Ascending aorta (tissue), 2 donors: ENCODE measurements around the gene UMODL1. TPM values are rescaled to one million over a fixed set of nuclear protein-coding genes. Genes with fewer than 3 reads are reported as not detected.
A peak's percentile ranks its signal among the peaks of the same experiment; 100 is the strongest.

ENCODE experiments used
- DNase-seq, 2 donors: peaks; one replicate each; pipeline ENCODE4 v3.0.0-alpha.2; 2019; ENCODE audit warnings: low spot score in 2 of 2
- H3K27ac ChIP-seq, 2 donors: fragments of 200-600 bp; sonication (generic); one replicate each; pipeline ENCODE4 v1.5.1; 2016 to 2017; ENCODE audit warnings: mild to moderate bottlenecking in 1 of 2
- H3K27me3 ChIP-seq: fragments of 200-600 bp; sonication (generic); one replicate; pipeline ENCODE4 v1.5.1; 2017
- H3K36me3 ChIP-seq, 2 donors: fragments of 200-600 bp; sonication (generic); one replicate each; pipeline ENCODE4 v1.5.1; 2016
- H3K4me1 ChIP-seq, 2 donors: fragments of 200-600 bp; sonication (generic); one replicate each; pipeline ENCODE4 v1.5.1; 2016 to 2017; ENCODE audit warnings: mild to moderate bottlenecking in 1 of 2
- H3K4me3 ChIP-seq, 2 donors: fragments of 200-600 bp; sonication (generic); one replicate each; pipeline ENCODE4 v1.5.1; 2016 to 2017; ENCODE audit warnings: mild to moderate bottlenecking in 1 of 2
- H3K9me3 ChIP-seq, 2 donors: fragments of 200-600 bp; sonication (generic); one replicate each; pipeline ENCODE4 v1.5.1; 2016
- CTCF ChIP-seq, 3 experiments: fragments of 200-600 bp in 2 of 3; fragments of 450-650 bp in 1 of 3; sonication (generic) in 2 of 3; IDR thresholded peaks; one replicate each; pipeline ENCODE4 v1.5.1; 2016 to 2019; ENCODE audit warnings: antibody characterized with exemption in 3 of 3, mild to moderate bottlenecking in 1 of 3, moderate library complexity in 1 of 3
- intact Hi-C: fragments of 100-400 bp; cut with DNase I; formaldehyde crosslinking; loops from one replicate; pipeline ENCODE4 v1.15.1; 2023
- total RNA-seq: library from RNA; depleted of rRNA; stranded (reverse); fragments of >200 nt; gene quantifications from one replicate; pipeline ENCODE4 v1.1.0, GENCODE V29; 2016

UMODL1 gene
- total RNA-seq, 1 donor from 2014 or later = not detected

- TF ChIP-seq CTCF (IDR thresholded peaks at IDR 0.05) = no peak
- no peak overlapping the region for H3K4me3 ChIP-seq
- no peak for DNase-seq
- no peaks in the 10 kb centered on the region for H3K27me3 ChIP-seq
- H3K27ac ChIP-seq = peak overlapping the region; percentile 22 to 44
- intact Hi-C loops = no loop called here
- peaks cover 0 to 10% of the 10 kb centered on the region in 2 donors for H3K4me1 ChIP-seq
- H3K9me3 ChIP-seq = no peaks in the 10 kb centered on the region
- no peaks in the 10 kb centered on the region for H3K36me3 ChIP-seq
These were observed 17.5 kb downstream of the UMODL1 start for GRCh38 chr21:42088658-42089057.

- H3K4me1 ChIP-seq = peaks cover 0 to 11% of the 10 kb centered on the region in 2 donors
- peak overlapping the region; percentile 22 to 44 for H3K27ac ChIP-seq
- DNase-seq = no peak
- TF ChIP-seq CTCF (IDR thresholded peaks at IDR 0.05) = no peak
- no peaks in the 10 kb centered on the region for H3K27me3 ChIP-seq
- H3K36me3 ChIP-seq = no peaks in the 10 kb centered on the region
- H3K9me3 ChIP-seq = no peaks in the 10 kb centered on the region
- H3K4me3 ChIP-seq = no peak overlapping the region
- intact Hi-C loops = no loop called here
These were observed 18.0 kb downstream of the UMODL1 start for GRCh38 chr21:42089093-42089631.

- Histone ChIP-seq H3K36me3 (no peaks in the 10 kb centered on the region), H3K27me3 (no peaks in the 10 kb centered on the region), H3K4me1 (peaks cover 4 to 17% of the 10 kb centered on the region in 2 donors), H3K4me3 (no peak overlapping the region), H3K9me3 (no peaks in the 10 kb centered on the region), H3K27ac (peak overlapping the region; percentile 3 to 91)
- intact Hi-C loops = loop anchor here (5.0 to 10.0 kb wide), 4 partner anchors 165 to 925 kb away; partner anchors contain the start of gene BACE2
- no peak for DNase-seq
- TF ChIP-seq CTCF (IDR thresholded peaks at IDR 0.05) = no peak
These were observed 18.7 kb downstream of the UMODL1 start for GRCh38 chr21:42089665-42090310.

- H3K27ac ChIP-seq = peak overlapping the region; percentile 26 to 91
- H3K36me3 ChIP-seq = no peaks in the 10 kb centered on the region
- peaks cover 16 to 30% of the 10 kb centered on the region in 2 donors for H3K4me1 ChIP-seq
- H3K27me3 ChIP-seq = no peaks in the 10 kb centered on the region
- H3K4me3 ChIP-seq = no peak overlapping the region
- no peaks in the 10 kb centered on the region for H3K9me3 ChIP-seq
- intact Hi-C loops = loop anchor here (5.0 to 10.0 kb wide), 4 partner anchors 167 to 927 kb away; partner anchors contain the start of gene BACE2
- DNase-seq = no peak
- no peak for TF ChIP-seq CTCF (IDR thresholded peaks at IDR 0.05)
These were observed 20.9 kb downstream of the UMODL1 start for GRCh38 chr21:42091899-42092508.

GRCh38 chr21:42092771-42093170, 21.7 kb downstream of the UMODL1 start:
- H3K4me1 ChIP-seq = peaks cover 21 to 37% of the 10 kb centered on the region in 2 donors
- H3K9me3 ChIP-seq = no peaks in the 10 kb centered on the region
- no peaks in the 10 kb centered on the region for H3K27me3 ChIP-seq
- intact Hi-C loops = loop anchor here (5.0 to 10.0 kb wide), 4 partner anchors 168 to 928 kb away; partner anchors contain the start of gene BACE2
- no peak for TF ChIP-seq CTCF (IDR thresholded peaks at IDR 0.05)
- no peak overlapping the region for H3K4me3 ChIP-seq
- H3K27ac ChIP-seq = peak overlapping the region; percentile 89 to 91
- DNase-seq = no peak
- no peaks in the 10 kb centered on the region for H3K36me3 ChIP-seq
